HepG2 (cell line): ENCODE data around the gene ZDHHC24. TPM values are rescaled to one million over a fixed set of nuclear protein-coding genes. Genes with fewer than 3 reads are reported as not detected.

ENCODE experiments used
- ATAC-seq: fragments of 200-7000 bp; cut with Tn5 transposase; 3 replicates; pipeline ENCODE4 v1.9.1; 2020; ENCODE audit warnings: mild to moderate bottlenecking, moderate library complexity
- BruUV-seq: library from RNA; stranded (reverse); fragments of 400-500 nt; replicated peaks from 2 replicates; lab custom pipeline; 2021; lab: Mats Ljungman, UMichigan
- CTCF ChIA-PET: fragments of 300-600 bp; formaldehyde crosslinking; extraction: SDS; loops from one replicate; lab custom pipeline; 2021; ENCODE audit warnings: low total read pairs, inconsistent platforms, low intra/inter-chr PET ratio; lab: Yijun Ruan, JAX
- POLR2A ChIA-PET: fragments of 350-600 bp; sonication (Branson Sonifier 250); formaldehyde crosslinking; loops from one replicate; lab custom pipeline; 2020; ENCODE audit warnings: antibody characterized with exemption, inconsistent platforms; lab: Yijun Ruan, JAX
- DNase-seq: peaks from one replicate; pipeline ENCODE4 v3.0.0-alpha.2; 2015; ENCODE audit warnings: low spot score
- FAIRE-seq: peaks from 3 replicates; lab custom pipeline; 2011; peaks lifted over from hg19 to GRCh38; lab: Jason Lieb, UNC
- H2AFZ ChIP-seq: one replicate; pipeline ENCODE4 v1.6.1; 2011; ENCODE audit warnings: low read length, inconsistent platforms
- H3K27ac ChIP-seq: fragments of 300-600 bp; 3 replicates; pipeline ENCODE4 v1.8.0; 2011; ENCODE audit warnings: mixed run types, mild to moderate bottlenecking, mixed read lengths, low read length, inconsistent platforms; ENCODE audit not compliant: insufficient read depth; ENCODE audit errors: extremely low read length
- H3K27me3 ChIP-seq, 2 experiments: fragments of 200-600 bp in 1 of 2; 2 replicates in 1 of 2; 3 replicates in 1 of 2; pipeline versions ENCODE4 v1.6.0 to v1.8.0; 2011; ENCODE audit warnings: low read length in 2 of 2, mild to moderate bottlenecking in 2 of 2, moderate library complexity in 2 of 2, inconsistent platforms in 1 of 2; ENCODE audit not compliant: insufficient read depth in 2 of 2, control insufficient read depth in 1 of 2
- H3K36me3 ChIP-seq, 2 experiments: fragments of 200-600 bp in 1 of 2; replicated peaks in 1 of 2; 2 replicates in 1 of 2; 3 replicates in 1 of 2; pipeline versions ENCODE4 v1.5.1 to v1.8.0; 2011; ENCODE audit warnings: low read length in 2 of 2, inconsistent platforms in 1 of 2; ENCODE audit not compliant: insufficient read depth in 2 of 2, control insufficient read depth in 1 of 2
- H3K4me1 ChIP-seq: 2 replicates; pipeline ENCODE4 v1.5.1; 2012; ENCODE audit warnings: low read length, inconsistent platforms; ENCODE audit not compliant: insufficient read depth
- H3K4me2 ChIP-seq: 2 replicates; pipeline ENCODE4 v1.6.0; 2011; ENCODE audit warnings: low read depth, low read length, inconsistent platforms
- H3K4me3 ChIP-seq, 3 experiments: fragments of 200-600 bp in 1 of 3; sonication (generic), shearing (Covaris generic) in 1 of 3; replicated peaks in 1 of 3; 2 replicates each; pipeline ENCODE4 v1.5.1; 2011 to 2016; ENCODE audit warnings: low read length in 3 of 3, inconsistent platforms in 2 of 3, low read depth in 2 of 3, mild to moderate bottlenecking in 2 of 3, control low read depth in 1 of 3, mixed read lengths in 1 of 3; ENCODE audit not compliant: insufficient read depth in 1 of 3
- H3K79me2 ChIP-seq: one replicate; pipeline ENCODE4 v1.6.1; 2011; ENCODE audit warnings: low read length, inconsistent platforms; ENCODE audit not compliant: insufficient read depth
- H3K9ac ChIP-seq: 2 replicates; pipeline ENCODE4 v1.6.0; 2011; ENCODE audit warnings: mild to moderate bottlenecking, low read depth, low read length, inconsistent platforms; ENCODE audit not compliant: insufficient read depth
- H3K9me3 ChIP-seq: 2 replicates; pipeline ENCODE4 v1.5.1; 2012; ENCODE audit warnings: mild to moderate bottlenecking, low read length
- H4K20me1 ChIP-seq: 2 replicates; pipeline ENCODE4 v1.6.0; 2011; ENCODE audit warnings: inconsistent platforms, mild to moderate bottlenecking, low read length, moderate library complexity; ENCODE audit not compliant: insufficient read depth
- FOXO4 ChIP-seq: sonication (generic); formaldehyde crosslinking; conservative IDR thresholded peaks from 2 replicates; pipeline ENCODE4 v1.8.1; 2023; ENCODE audit warnings: missing genetic modification reagents
- GABPA ChIP-seq, 2 experiments: IDR thresholded peaks; 2 replicates each; pipeline ENCODE4 v1.6.1; 2011 to 2016; ENCODE audit warnings: low read depth in 2 of 2, low read length in 1 of 2, missing biosample characterization in 1 of 2, missing genetic modification characterization in 1 of 2
- SRSF4 ChIP-seq: fragments of 200-400 bp; formaldehyde crosslinking; IDR thresholded peaks from one replicate; pipeline ENCODE4 v1.6.1; 2018; ENCODE audit warnings: mild to moderate bottlenecking, low read depth, low read length, moderate library complexity; ENCODE audit not compliant: poor library complexity, severe bottlenecking
- ZNF296 ChIP-seq: sonication (generic); formaldehyde crosslinking; conservative IDR thresholded peaks from 2 replicates; pipeline ENCODE4 v1.5.0; 2020; ENCODE audit warnings: mild to moderate bottlenecking, missing genetic modification reagents
- WGBS: methylation state at CpG from one replicate; pipeline ENCODE4 v1.1.6; 2017; ENCODE audit warnings: low lambda C conversion rate; 5-methylcytosine and 5-hydroxymethylcytosine counted together
- in situ Hi-C: cut with HindIII; loops from 2 replicates; pipeline ENCODE4 v1.10.0; 2017; ENCODE audit warnings: low pct_unique_long_range_greater_than_20kb; ENCODE audit not compliant: extremely low pct_ligation_motif_present
- intact Hi-C: fragments of 100-400 bp; cut with micrococcal nuclease; formaldehyde crosslinking; loops from one replicate; pipeline ENCODE4 v1.10.0; 2022; ENCODE audit not compliant: unreplicated experiment
- polyA plus RNA-seq, 8 experiments: library from polyadenylated mRNA; depleted of rRNA in 3 of 8; stranded (reverse) in 7 of 8; unstranded in 1 of 8; fragments of >200 nt; fragmentation: Illumina TruSeq in 4 of 8; extraction: Trizol in 4 of 8; gene quantifications; 2 replicates each; pipeline versions ENCODE4 v1.2.1 to v1.2.3, GENCODE V29; 2011 to 2016; ENCODE audit warnings: low read depth in 4 of 8, missing spikeins in 1 of 8, mixed read lengths in 1 of 8; ENCODE audit not compliant: insufficient read depth in 1 of 8
- total RNA-seq, 5 experiments: library from RNA; depleted of rRNA; stranded (reverse); fragments of >200 nt; fragmentation: Illumina TruSeq; extraction: Trizol; gene quantifications; 2 replicates each; pipeline ENCODE4 v1.2.3, GENCODE V29; 2016; ENCODE audit warnings: low read depth in 1 of 5
- TF ChIP-seq, protein P1 (sequence below): sonication (generic); formaldehyde crosslinking; IDR thresholded peaks from 2 replicates; pipeline ENCODE4 v1.9.0; 2021; ENCODE audit warnings: missing genetic modification reagents, borderline replicate concordance
- TF ChIP-seq, protein P2 (sequence below), 2 experiments: sonication (generic) in 1 of 2; formaldehyde crosslinking in 1 of 2; IDR thresholded peaks; 2 replicates each; pipeline versions ENCODE4 v1.4.0 to v1.6.1; 2018 to 2020; ENCODE audit warnings: missing genetic modification reagents in 2 of 2, borderline replicate concordance in 1 of 2, low read depth in 1 of 2, mild to moderate bottlenecking in 1 of 2, missing biosample characterization in 1 of 2
- TF ChIP-seq, protein P3 (sequence below): sonication (generic); formaldehyde crosslinking; IDR thresholded peaks from 2 replicates; pipeline ENCODE4 v1.4.0; 2020; ENCODE audit warnings: missing genetic modification reagents

Gene ZDHHC24
- total and polyA plus RNA-seq, 2 of the 13 experiments (the other 11 are each of a cell fraction or from before 2014, with no cell fraction given) = 4.3 TPM

- DNase-seq (no peak), FAIRE-seq (no peak), ATAC-seq (no peak)
- ChIA-PET CTCF (no interaction called here), POLR2A (no interaction called here)
- no peak overlapping the region for H3K4me3 ChIP-seq
- H3K4me2 ChIP-seq = no peak overlapping the region
- H3K27ac ChIP-seq = no peak overlapping the region
- H3K4me1 ChIP-seq = no peaks in the 10 kb centered on the region
- H2AFZ ChIP-seq = no peak overlapping the region
- no peaks in the 10 kb centered on the region for H4K20me1 ChIP-seq
- in situ Hi-C loops (loop anchor here (25.0 kb wide), 1 partner anchor 266 kb away; the partner anchor contains the start of gene RCE1), intact Hi-C loops (no loop called here)
- no peaks in the 10 kb centered on the region for H3K79me2 ChIP-seq
- TF ChIP-seq FOXO4 (CRISPR knock-in tag) (no peak), GABPA (IDR thresholded peaks at IDR 0.05; ENCODE audit: low read depth, low read length) (no peak), GABPA (CRISPR knock-in tag; IDR thresholded peaks at IDR 0.05; ENCODE audit: low read depth) (no peak), SRSF4 (no peak), ZNF296 (no peak)
- TF ChIP-seq, protein P1, sequence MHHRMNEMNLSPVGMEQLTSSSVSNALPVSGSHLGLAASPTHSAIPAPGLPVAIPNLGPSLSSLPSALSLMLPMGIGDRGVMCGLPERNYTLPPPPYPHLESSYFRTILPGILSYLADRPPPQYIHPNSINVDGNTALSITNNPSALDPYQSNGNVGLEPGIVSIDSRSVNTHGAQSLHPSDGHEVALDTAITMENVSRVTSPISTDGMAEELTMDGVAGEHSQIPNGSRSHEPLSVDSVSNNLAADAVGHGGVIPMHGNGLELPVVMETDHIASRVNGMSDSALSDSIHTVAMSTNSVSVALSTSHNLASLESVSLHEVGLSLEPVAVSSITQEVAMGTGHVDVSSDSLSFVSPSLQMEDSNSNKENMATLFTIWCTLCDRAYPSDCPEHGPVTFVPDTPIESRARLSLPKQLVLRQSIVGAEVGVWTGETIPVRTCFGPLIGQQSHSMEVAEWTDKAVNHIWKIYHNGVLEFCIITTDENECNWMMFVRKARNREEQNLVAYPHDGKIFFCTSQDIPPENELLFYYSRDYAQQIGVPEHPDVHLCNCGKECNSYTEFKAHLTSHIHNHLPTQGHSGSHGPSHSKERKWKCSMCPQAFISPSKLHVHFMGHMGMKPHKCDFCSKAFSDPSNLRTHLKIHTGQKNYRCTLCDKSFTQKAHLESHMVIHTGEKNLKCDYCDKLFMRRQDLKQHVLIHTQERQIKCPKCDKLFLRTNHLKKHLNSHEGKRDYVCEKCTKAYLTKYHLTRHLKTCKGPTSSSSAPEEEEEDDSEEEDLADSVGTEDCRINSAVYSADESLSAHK = no peak
- TF ChIP-seq, protein P2, sequence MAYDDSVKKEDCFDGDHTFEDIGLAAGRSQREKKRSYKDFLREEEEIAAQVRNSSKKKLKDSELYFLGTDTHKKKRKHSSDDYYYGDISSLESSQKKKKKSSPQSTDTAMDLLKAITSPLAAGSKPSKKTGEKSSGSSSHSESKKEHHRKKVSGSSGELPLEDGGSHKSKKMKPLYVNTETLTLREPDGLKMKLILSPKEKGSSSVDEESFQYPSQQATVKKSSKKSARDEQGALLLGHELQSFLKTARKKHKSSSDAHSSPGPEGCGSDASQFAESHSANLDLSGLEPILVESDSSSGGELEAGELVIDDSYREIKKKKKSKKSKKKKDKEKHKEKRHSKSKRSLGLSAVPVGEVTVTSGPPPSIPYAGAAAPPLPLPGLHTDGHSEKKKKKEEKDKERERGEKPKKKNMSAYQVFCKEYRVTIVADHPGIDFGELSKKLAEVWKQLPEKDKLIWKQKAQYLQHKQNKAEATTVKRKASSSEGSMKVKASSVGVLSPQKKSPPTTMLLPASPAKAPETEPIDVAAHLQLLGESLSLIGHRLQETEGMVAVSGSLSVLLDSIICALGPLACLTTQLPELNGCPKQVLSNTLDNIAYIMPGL (CRISPR knock-in tag; IDR thresholded peaks at IDR 0.05; ENCODE audit: borderline replicate concordance in 1 of 2, low read depth in 1 of 2) = no peak
- TF ChIP-seq, protein P3, sequence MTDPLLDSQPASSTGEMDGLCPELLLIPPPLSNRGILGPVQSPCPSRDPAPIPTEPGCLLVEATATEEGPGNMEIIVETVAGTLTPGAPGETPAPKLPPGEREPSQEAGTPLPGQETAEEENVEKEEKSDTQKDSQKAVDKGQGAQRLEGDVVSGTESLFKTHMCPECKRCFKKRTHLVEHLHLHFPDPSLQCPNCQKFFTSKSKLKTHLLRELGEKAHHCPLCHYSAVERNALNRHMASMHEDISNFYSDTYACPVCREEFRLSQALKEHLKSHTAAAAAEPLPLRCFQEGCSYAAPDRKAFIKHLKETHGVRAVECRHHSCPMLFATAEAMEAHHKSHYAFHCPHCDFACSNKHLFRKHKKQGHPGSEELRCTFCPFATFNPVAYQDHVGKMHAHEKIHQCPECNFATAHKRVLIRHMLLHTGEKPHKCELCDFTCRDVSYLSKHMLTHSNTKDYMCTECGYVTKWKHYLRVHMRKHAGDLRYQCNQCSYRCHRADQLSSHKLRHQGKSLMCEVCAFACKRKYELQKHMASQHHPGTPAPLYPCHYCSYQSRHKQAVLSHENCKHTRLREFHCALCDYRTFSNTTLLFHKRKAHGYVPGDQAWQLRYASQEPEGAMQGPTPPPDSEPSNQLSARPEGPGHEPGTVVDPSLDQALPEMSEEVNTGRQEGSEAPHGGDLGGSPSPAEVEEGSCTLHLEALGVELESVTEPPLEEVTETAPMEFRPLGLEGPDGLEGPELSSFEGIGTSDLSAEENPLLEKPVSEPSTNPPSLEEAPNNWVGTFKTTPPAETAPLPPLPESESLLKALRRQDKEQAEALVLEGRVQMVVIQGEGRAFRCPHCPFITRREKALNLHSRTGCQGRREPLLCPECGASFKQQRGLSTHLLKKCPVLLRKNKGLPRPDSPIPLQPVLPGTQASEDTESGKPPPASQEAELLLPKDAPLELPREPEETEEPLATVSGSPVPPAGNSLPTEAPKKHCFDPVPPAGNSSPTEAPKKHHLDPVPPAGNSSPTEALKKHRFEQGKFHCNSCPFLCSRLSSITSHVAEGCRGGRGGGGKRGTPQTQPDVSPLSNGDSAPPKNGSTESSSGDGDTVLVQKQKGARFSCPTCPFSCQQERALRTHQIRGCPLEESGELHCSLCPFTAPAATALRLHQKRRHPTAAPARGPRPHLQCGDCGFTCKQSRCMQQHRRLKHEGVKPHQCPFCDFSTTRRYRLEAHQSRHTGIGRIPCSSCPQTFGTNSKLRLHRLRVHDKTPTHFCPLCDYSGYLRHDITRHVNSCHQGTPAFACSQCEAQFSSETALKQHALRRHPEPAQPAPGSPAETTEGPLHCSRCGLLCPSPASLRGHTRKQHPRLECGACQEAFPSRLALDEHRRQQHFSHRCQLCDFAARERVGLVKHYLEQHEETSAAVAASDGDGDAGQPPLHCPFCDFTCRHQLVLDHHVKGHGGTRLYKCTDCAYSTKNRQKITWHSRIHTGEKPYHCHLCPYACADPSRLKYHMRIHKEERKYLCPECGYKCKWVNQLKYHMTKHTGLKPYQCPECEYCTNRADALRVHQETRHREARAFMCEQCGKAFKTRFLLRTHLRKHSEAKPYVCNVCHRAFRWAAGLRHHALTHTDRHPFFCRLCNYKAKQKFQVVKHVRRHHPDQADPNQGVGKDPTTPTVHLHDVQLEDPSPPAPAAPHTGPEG (CRISPR knock-in tag) = no peak
- no TSS peak for BruUV-seq
- H3K36me3 ChIP-seq = no peaks in the 10 kb centered on the region
- peaks cover 3 to 30% of the 10 kb centered on the region in 2 experiments; a peak in 4 of 5 replicates for H3K27me3 ChIP-seq
- no peaks in the 10 kb centered on the region for H3K9me3 ChIP-seq
- H3K9ac ChIP-seq = no peak overlapping the region
- 31% methylated on average over 2 of the region's 2 CpGs for WGBS
These were observed 25.0 kb upstream of the ZDHHC24 start for GRCh38 chr11:66570850-66571180.
